Lower lobe of right lung (tissue), 2 donors: Measurements from ENCODE around the gene C1QTNF5. TPM values are rescaled to one million over a fixed set of nuclear protein-coding genes. Genes with fewer than 3 reads are reported as not detected.
A peak's percentile ranks its signal among the peaks of the same experiment; 100 is the strongest.

ENCODE experiments used
- ATAC-seq, 2 donors: fragments of 200-7000 bp; cut with Tn5 transposase; one replicate each; pipeline ENCODE4 v1.9.1; 2020 to 2022; ENCODE audit warnings: mild to moderate bottlenecking in 2 of 2, moderate library complexity in 2 of 2
- DNase-seq: peaks from one replicate; pipeline ENCODE4 v3.0.0-alpha.2; 2020
- H3K27ac ChIP-seq: fragments of 200-600 bp; one replicate; pipeline ENCODE4 v1.8.0; 2022
- H3K27me3 ChIP-seq: fragments of 200-600 bp; one replicate; pipeline ENCODE4 v1.8.0; 2022; ENCODE audit warnings: low read depth
- H3K36me3 ChIP-seq: fragments of 200-600 bp; one replicate; pipeline ENCODE4 v1.8.0; 2022; ENCODE audit warnings: mild to moderate bottlenecking
- H3K4me1 ChIP-seq: fragments of 200-600 bp; one replicate; pipeline ENCODE4 v1.8.0; 2022
- H3K4me3 ChIP-seq: fragments of 200-600 bp; one replicate; pipeline ENCODE4 v1.8.0; 2022; ENCODE audit warnings: mild to moderate bottlenecking
- H3K9me3 ChIP-seq: fragments of 200-600 bp; one replicate; pipeline ENCODE4 v1.8.0; 2022
- CTCF ChIP-seq: fragments of 200-600 bp; IDR thresholded peaks from one replicate; pipeline ENCODE4 v1.8.0; 2022; ENCODE audit warnings: antibody characterized with exemption, mild to moderate bottlenecking
- intact Hi-C: fragments of 100-400 bp; cut with DNase I; formaldehyde crosslinking; loops from one replicate; pipeline ENCODE4 v1.11.0; 2022
- total RNA-seq: library from RNA; stranded (reverse); fragmentation: NEBNext Ultra II Directional; extraction: Animal tissue kit (Norgen Biotek cat#: 25700); gene quantifications from one replicate; pipeline ENCODE4 v1.2.1, GENCODE V29; 2021
- donor health status: DM: no; HTN: yes; CAD: no; lungs with severe emphysema.

The C1QTNF5 gene
- total RNA-seq, 1 donor from 2014 or later: 28.2 TPM

GRCh38 chr11:119367661-119368120 lies 27.0 kb upstream of the C1QTNF5 start:
- DNase-seq (no peak), ATAC-seq (no peak)
- intact Hi-C loops: no loop called here
- Histone ChIP-seq H3K36me3 (no peaks in the 10 kb centered on the region), H3K9me3 (no peaks in the 10 kb centered on the region), H3K27me3 (peaks cover 21% of the 10 kb centered on the region), H3K27ac (peak overlapping the region; percentile 36), H3K4me3 (no peak overlapping the region), H3K4me1 (peaks cover 45% of the 10 kb centered on the region)
- TF ChIP-seq CTCF: no peak

GRCh38 chr11:119366690-119367620 lies 26.3 kb upstream of the C1QTNF5 start:
- H3K27ac ChIP-seq: no peak overlapping the region

GRCh38 chr11:119365071-119365591 lies 24.4 kb upstream of the C1QTNF5 start:
- Histone ChIP-seq H3K4me3 (no peak overlapping the region), H3K36me3 (no peaks in the 10 kb centered on the region), H3K9me3 (no peaks in the 10 kb centered on the region), H3K27me3 (peaks cover 21% of the 10 kb centered on the region), H3K4me1 (peaks cover 54% of the 10 kb centered on the region), H3K27ac (no peak overlapping the region)
- DNase-seq (no peak), ATAC-seq (no peak)
- intact Hi-C loops: no loop called here
- no peak for TF ChIP-seq CTCF

More at GRCh38 chr11:119366690-119367620, 26.3 kb upstream of the C1QTNF5 start:
- H3K27me3 ChIP-seq: peaks cover 21% of the 10 kb centered on the region
- no peak overlapping the region for H3K4me3 ChIP-seq
- H3K36me3 ChIP-seq: no peaks in the 10 kb centered on the region
- no peak for TF ChIP-seq CTCF
- ATAC-seq (no peak), DNase-seq (no peak)
- peaks cover 51% of the 10 kb centered on the region for H3K4me1 ChIP-seq
- intact Hi-C loops: no loop called here
- no peaks in the 10 kb centered on the region for H3K9me3 ChIP-seq

GRCh38 chr11:119363851-119364590 lies 23.3 kb upstream of the C1QTNF5 start:
- ATAC-seq (peak; percentile 78 to 83), DNase-seq (peak; percentile 70)
- no peaks in the 10 kb centered on the region for H3K36me3 ChIP-seq
- no peaks in the 10 kb centered on the region for H3K9me3 ChIP-seq
- peak overlapping the region; percentile 51 for H3K4me3 ChIP-seq
- intact Hi-C loops: no loop called here
- peaks cover 21% of the 10 kb centered on the region for H3K27me3 ChIP-seq
- H3K27ac ChIP-seq: no peak overlapping the region
- no peak for TF ChIP-seq CTCF
- peaks cover 49% of the 10 kb centered on the region for H3K4me1 ChIP-seq

- ATAC-seq (no peak), DNase-seq (no peak)
- no peak overlapping the region for H3K27ac ChIP-seq
- H3K4me3 ChIP-seq: peak overlapping the region; percentile 51
- peaks cover 41% of the 10 kb centered on the region for H3K4me1 ChIP-seq
- no peak for TF ChIP-seq CTCF
- no peaks in the 10 kb centered on the region for H3K9me3 ChIP-seq
- intact Hi-C loops: no loop called here
- peaks cover 21% of the 10 kb centered on the region for H3K27me3 ChIP-seq
- no peaks in the 10 kb centered on the region for H3K36me3 ChIP-seq
These were observed 22.6 kb upstream of the C1QTNF5 start for GRCh38 chr11:119363081-119363850.
